K562 (cell line): ENCODE measurements around the gene SLC4A4. TPM values are rescaled to one million over a fixed set of nuclear protein-coding genes. Genes with fewer than 3 reads are reported as not detected.

ENCODE experiments used
- SIRT6 ChIP-seq: IDR thresholded peaks from one replicate; pipeline ENCODE4 v1.6.1; 2012; ENCODE audit warnings: low read depth, mild to moderate bottlenecking, control low read depth, inconsistent platforms, low read length, moderate library complexity
- TRIM24 ChIP-seq, 2 experiments: fragments of 450-650 bp; IDR thresholded peaks; 2 replicates each; pipeline ENCODE4 v1.6.1; 2016
- polyA plus RNA-seq, 8 experiments: library from polyadenylated mRNA; depleted of rRNA in 4 of 8; stranded (reverse) in 5 of 8; unstranded in 3 of 8; fragments of >200 nt; fragmentation: Nextera tagmentation in 2 of 8; fragmentation: Illumina TruSeq in 1 of 8; extraction: Ambion mirVana in 2 of 8; extraction: Trizol in 1 of 8; gene quantifications; 2 replicates each; pipeline versions ENCODE4 v1.2.1 to v1.2.3, GENCODE V29; 2011 to 2014; ENCODE audit warnings: inconsistent platforms in 1 of 8, missing spikeins in 1 of 8
- total RNA-seq, 7 experiments: library from RNA; depleted of rRNA in 6 of 7; stranded (reverse); fragments of >200 nt in 6 of 7; fragmentation: Illumina TruSeq in 2 of 7; extraction: Trizol in 2 of 7; gene quantifications; 2 replicates each; pipeline versions ENCODE4 v1.2.1 to v1.2.3, GENCODE V29; 2011 to 2021; ENCODE audit warnings: low replicate concordance in 1 of 7
- TF ChIP-seq, protein P1 (sequence below), 2 experiments: fragments of 450-650 bp; formaldehyde crosslinking in 1 of 2; IDR thresholded peaks; 2 replicates each; pipeline versions ENCODE4 v1.4.0 to v1.6.1; 2014 to 2020; ENCODE audit warnings: mild to moderate bottlenecking in 2 of 2, borderline replicate concordance in 1 of 2, low read depth in 1 of 2
- TF ChIP-seq, protein P2 (sequence below): fragments of 450-650 bp; IDR thresholded peaks from 2 replicates; pipeline ENCODE4 v1.7.0; 2016; ENCODE audit warnings: borderline replicate concordance
- TF ChIP-seq, protein P3 (sequence below): IDR thresholded peaks from 3 replicates; pipeline ENCODE4 v1.6.1; 2011; ENCODE audit warnings: borderline replicate concordance, mild to moderate bottlenecking; ENCODE audit not compliant: insufficient read length, insufficient read depth

SLC4A4 gene
- total and polyA plus RNA-seq, 9 of the 15 experiments (the other 6 are each of a cell fraction or from before 2014, with no cell fraction given) = 0.01 to 0.18 (median 0.07) TPM; not detected in 2

DNA sequence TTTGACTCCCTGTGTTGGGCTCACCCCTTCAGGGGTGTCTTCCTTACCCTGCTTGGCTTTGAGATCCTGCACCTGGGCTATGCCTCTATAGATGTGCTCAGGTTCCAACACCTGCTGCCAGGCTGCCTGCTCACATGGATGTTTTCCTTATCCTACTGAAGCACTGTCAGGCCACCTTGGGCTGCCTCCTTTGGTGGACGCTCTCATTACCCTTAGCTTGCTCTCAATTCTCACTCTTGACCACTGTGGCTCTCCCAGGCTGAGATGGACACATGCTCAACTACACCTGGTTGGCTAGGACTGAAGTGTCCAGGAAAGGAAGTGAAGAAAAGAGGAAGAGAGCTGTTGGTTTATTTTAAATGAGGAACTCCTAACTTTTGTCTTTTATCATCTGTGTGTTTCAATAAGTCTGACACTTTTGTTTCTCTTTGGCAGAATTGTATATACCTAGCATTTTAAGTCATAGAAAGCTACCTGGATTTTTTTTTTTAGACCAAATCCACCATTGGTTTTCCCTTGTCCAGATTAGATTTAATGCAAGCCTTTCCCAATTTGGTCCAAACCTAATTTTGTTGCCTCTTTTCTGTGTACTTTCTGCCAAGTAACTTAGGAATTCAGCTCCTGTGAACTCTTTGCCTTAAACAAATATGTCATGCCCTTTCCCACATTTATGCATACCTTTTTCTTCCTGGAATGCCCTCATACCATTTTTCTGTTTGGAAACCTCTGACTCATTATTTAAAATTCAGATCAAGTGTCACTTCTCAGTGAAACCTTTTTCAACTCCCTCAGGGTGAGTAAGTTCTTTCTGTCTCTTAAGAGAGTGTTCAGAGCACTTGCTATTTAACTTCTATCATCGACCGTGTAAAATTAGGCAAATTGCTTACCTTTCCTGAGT is 269.2 kb downstream of the SLC4A4 start (continued):
- TF ChIP-seq, protein P1, sequence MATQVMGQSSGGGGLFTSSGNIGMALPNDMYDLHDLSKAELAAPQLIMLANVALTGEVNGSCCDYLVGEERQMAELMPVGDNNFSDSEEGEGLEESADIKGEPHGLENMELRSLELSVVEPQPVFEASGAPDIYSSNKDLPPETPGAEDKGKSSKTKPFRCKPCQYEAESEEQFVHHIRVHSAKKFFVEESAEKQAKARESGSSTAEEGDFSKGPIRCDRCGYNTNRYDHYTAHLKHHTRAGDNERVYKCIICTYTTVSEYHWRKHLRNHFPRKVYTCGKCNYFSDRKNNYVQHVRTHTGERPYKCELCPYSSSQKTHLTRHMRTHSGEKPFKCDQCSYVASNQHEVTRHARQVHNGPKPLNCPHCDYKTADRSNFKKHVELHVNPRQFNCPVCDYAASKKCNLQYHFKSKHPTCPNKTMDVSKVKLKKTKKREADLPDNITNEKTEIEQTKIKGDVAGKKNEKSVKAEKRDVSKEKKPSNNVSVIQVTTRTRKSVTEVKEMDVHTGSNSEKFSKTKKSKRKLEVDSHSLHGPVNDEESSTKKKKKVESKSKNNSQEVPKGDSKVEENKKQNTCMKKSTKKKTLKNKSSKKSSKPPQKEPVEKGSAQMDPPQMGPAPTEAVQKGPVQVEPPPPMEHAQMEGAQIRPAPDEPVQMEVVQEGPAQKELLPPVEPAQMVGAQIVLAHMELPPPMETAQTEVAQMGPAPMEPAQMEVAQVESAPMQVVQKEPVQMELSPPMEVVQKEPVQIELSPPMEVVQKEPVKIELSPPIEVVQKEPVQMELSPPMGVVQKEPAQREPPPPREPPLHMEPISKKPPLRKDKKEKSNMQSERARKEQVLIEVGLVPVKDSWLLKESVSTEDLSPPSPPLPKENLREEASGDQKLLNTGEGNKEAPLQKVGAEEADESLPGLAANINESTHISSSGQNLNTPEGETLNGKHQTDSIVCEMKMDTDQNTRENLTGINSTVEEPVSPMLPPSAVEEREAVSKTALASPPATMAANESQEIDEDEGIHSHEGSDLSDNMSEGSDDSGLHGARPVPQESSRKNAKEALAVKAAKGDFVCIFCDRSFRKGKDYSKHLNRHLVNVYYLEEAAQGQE (IDR thresholded peaks at IDR 0.05; ENCODE audit: borderline replicate concordance) = no peak
- TF ChIP-seq, protein P1 (CRISPR knock-in tag; IDR thresholded peaks at IDR 0.05; ENCODE audit: low read depth) = no peak
- TF ChIP-seq TRIM24 (IDR thresholded peaks at IDR 0.05) (no peak), SIRT6 (no peak)
- TF ChIP-seq, protein P2, sequence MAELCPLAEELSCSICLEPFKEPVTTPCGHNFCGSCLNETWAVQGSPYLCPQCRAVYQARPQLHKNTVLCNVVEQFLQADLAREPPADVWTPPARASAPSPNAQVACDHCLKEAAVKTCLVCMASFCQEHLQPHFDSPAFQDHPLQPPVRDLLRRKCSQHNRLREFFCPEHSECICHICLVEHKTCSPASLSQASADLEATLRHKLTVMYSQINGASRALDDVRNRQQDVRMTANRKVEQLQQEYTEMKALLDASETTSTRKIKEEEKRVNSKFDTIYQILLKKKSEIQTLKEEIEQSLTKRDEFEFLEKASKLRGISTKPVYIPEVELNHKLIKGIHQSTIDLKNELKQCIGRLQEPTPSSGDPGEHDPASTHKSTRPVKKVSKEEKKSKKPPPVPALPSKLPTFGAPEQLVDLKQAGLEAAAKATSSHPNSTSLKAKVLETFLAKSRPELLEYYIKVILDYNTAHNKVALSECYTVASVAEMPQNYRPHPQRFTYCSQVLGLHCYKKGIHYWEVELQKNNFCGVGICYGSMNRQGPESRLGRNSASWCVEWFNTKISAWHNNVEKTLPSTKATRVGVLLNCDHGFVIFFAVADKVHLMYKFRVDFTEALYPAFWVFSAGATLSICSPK = no peak
- TF ChIP-seq, protein P3, sequence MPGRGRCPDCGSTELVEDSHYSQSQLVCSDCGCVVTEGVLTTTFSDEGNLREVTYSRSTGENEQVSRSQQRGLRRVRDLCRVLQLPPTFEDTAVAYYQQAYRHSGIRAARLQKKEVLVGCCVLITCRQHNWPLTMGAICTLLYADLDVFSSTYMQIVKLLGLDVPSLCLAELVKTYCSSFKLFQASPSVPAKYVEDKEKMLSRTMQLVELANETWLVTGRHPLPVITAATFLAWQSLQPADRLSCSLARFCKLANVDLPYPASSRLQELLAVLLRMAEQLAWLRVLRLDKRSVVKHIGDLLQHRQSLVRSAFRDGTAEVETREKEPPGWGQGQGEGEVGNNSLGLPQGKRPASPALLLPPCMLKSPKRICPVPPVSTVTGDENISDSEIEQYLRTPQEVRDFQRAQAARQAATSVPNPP = no peak
